ELR (cell line): ENCODE results near the gene CIRBP.
"Not testable (repeated sequence)": the region's sequence is repeated elsewhere in the genome, so short reads cannot be mapped to it uniquely, and the experiment has no call there.

Experiments
- DNase-seq: peaks from one replicate; pipeline ENCODE4 v3.0.0-alpha.2; 2015; ENCODE audit warnings: low read depth

Gene CIRBP

GRCh38 chr19:1309977-1310852 is 41.1 kb downstream of the CIRBP start:
- DNase-seq, result no peak

- DNase-seq, result no peak
Observed at GRCh38 chr19:1310853-1311180, 41.7 kb downstream of the CIRBP start.

- DNase-seq, result no peak
Observed at GRCh38 chr19:1311543-1312091, 42.5 kb downstream of the CIRBP start.

- DNase-seq, result peak; percentile 77
Observed at GRCh38 chr19:1312767-1313694, 43.9 kb downstream of the CIRBP start.

- DNase-seq, result no peak
Observed at GRCh38 chr19:1313695-1314613, 44.8 kb downstream of the CIRBP start.

GRCh38 chr19:1315470-1316166 is 46.5 kb downstream of the CIRBP start:
- peak; percentile 61 for DNase-seq

GRCh38 chr19:1316466-1316865 is 47.3 kb downstream of the CIRBP start:
- DNase-seq, result no peak

- DNase-seq, result no peak
Observed at GRCh38 chr19:1317274-1318003, 48.3 kb downstream of the CIRBP start.

- no peak for DNase-seq
Observed at GRCh38 chr19:1318678-1319471, 49.7 kb downstream of the CIRBP start.

- DNase-seq, result not testable (repeated sequence)
Observed at GRCh38 chr19:1320282-1320650, 51.1 kb downstream of the CIRBP start.

- no peak for DNase-seq
Observed at GRCh38 chr19:1321539-1321938, 52.4 kb downstream of the CIRBP start.

- DNase-seq, result no peak
Observed at GRCh38 chr19:1322198-1322981, 53.3 kb downstream of the CIRBP start.

- no peak for DNase-seq
Observed at GRCh38 chr19:1324249-1324805, 55.2 kb downstream of the CIRBP start.
